Stimulated activated naive CD8-positive, alpha-beta T cell treated with anti-CD3 and anti-CD28 coated beads, Interleukin-15, Interleukin-2, amounts not matched to agents 100 ng/mL and 50 ng/mL, for 24 hours (primary cell): ENCODE data around the gene CRELD1.
A peak's percentile ranks its signal among the peaks of the same experiment; 100 is the strongest.
"Not testable (repeated sequence)": the region's sequence is repeated elsewhere in the genome, so short reads cannot be mapped to it uniquely, and the experiment has no call there.

ENCODE experiments used
- H3K27ac Mint-ChIP-seq: one replicate; pipeline ENCODE4 v1.8.0; 2021; ENCODE audit warnings: mild to moderate bottlenecking, mixed read lengths
- H3K27me3 Mint-ChIP-seq: one replicate; pipeline ENCODE4 v1.8.0; 2021; ENCODE audit warnings: mixed read lengths
- H3K36me3 Mint-ChIP-seq: one replicate; pipeline ENCODE4 v1.8.0; 2021; ENCODE audit warnings: low read depth, mixed read lengths
- H3K4me1 Mint-ChIP-seq: one replicate; pipeline ENCODE4 v1.8.0; 2021; ENCODE audit warnings: low read depth, mixed read lengths
- H3K4me3 Mint-ChIP-seq: one replicate; pipeline ENCODE4 v1.8.0; 2021; ENCODE audit warnings: mild to moderate bottlenecking, mixed read lengths
- H3K9me3 Mint-ChIP-seq: one replicate; pipeline ENCODE4 v1.8.0; 2021; ENCODE audit warnings: mixed read lengths

The CRELD1 gene

DNA sequence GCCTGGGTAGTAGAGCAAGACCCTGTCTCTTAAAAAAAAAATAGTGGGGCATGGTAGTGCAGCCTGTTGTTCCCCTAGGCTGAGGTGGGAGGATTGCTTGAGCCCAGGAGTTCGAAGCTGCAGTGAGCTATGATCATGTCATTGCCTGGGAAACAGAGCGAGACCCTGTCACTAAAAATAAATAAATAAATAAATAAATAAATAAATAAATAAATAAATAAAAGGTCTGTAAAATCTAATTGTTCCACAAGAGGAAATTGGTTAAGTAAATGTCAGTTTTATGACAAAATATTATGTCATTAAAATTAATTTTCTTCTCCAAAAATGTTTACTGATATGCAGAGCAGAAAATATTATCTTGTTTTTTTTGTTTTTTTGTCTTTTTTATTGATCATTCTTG is 5.3 kb downstream of the CRELD1 start:
- Mint-ChIP-seq H3K4me3 (no peak overlapping the region), H3K4me1 (peaks cover 19% of the 10 kb centered on the region), H3K36me3 (peaks cover 21% of the 10 kb centered on the region), H3K27ac (no peak overlapping the region), H3K27me3 (no peaks in the 10 kb centered on the region), H3K9me3 (no peaks in the 10 kb centered on the region)

GRCh38 chr3:9939906-9940305 is 6.3 kb downstream of the CRELD1 start:
- Mint-ChIP-seq H3K4me1 (peaks cover 10% of the 10 kb centered on the region), H3K36me3 (peaks cover 20% of the 10 kb centered on the region)
- not testable (repeated sequence) for H3K27ac Mint-ChIP-seq, H3K4me3 Mint-ChIP-seq, H3K9me3 Mint-ChIP-seq, H3K27me3 Mint-ChIP-seq

- Mint-ChIP-seq H3K36me3 (peaks cover 12% of the 10 kb centered on the region), H3K27me3 (no peaks in the 10 kb centered on the region), H3K9me3 (no peaks in the 10 kb centered on the region), H3K4me3 (no peak overlapping the region), H3K27ac (no peak overlapping the region), H3K4me1 (peaks cover 7% of the 10 kb centered on the region)
These were observed 7.1 kb downstream of the CRELD1 start for GRCh38 chr3:9940746-9941145.

DNA sequence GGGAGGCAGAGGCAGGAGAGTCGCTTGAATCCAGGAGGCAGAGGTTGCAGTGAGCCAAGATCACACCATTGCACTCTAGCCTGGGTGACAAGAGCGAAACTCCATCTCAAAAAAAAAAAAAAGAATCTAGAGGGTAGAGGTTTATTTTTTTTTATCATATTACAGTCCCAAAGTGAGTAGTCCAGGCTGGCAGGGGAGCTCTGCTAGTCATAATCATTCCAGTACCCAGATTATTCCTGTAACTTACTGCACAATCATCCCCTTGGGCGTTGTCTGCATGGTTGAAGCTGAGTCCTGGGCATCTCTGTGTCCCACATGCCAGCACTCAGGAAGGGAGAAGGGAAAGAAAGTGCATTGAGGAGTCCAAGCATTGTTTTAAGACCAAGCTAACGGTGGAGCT is 8.5 kb downstream of the CRELD1 start:
- peaks cover 7% of the 10 kb centered on the region for H3K4me1 Mint-ChIP-seq
- no peaks in the 10 kb centered on the region for H3K27me3 Mint-ChIP-seq
- H3K4me3 Mint-ChIP-seq = no peak overlapping the region
- no peak overlapping the region for H3K27ac Mint-ChIP-seq
- H3K9me3 Mint-ChIP-seq = no peaks in the 10 kb centered on the region
- H3K36me3 Mint-ChIP-seq = peaks cover 3% of the 10 kb centered on the region

GRCh38 chr3:9942934-9943690 is 9.5 kb downstream of the CRELD1 start:
- Mint-ChIP-seq H3K4me1 (peaks cover 7% of the 10 kb centered on the region), H3K27ac (peak overlapping the region; percentile 41), H3K4me3 (no peak overlapping the region), H3K27me3 (no peaks in the 10 kb centered on the region), H3K9me3 (no peaks in the 10 kb centered on the region), H3K36me3 (no peaks in the 10 kb centered on the region)

GRCh38 chr3:9944271-9944670 is 10.6 kb downstream of the CRELD1 start:
- no peaks in the 10 kb centered on the region for H3K27me3 Mint-ChIP-seq
- no peaks in the 10 kb centered on the region for H3K36me3 Mint-ChIP-seq
- H3K4me3 Mint-ChIP-seq = no peak overlapping the region
- H3K9me3 Mint-ChIP-seq = no peaks in the 10 kb centered on the region
- peaks cover 7% of the 10 kb centered on the region for H3K4me1 Mint-ChIP-seq
- H3K27ac Mint-ChIP-seq = no peak overlapping the region

DNA sequence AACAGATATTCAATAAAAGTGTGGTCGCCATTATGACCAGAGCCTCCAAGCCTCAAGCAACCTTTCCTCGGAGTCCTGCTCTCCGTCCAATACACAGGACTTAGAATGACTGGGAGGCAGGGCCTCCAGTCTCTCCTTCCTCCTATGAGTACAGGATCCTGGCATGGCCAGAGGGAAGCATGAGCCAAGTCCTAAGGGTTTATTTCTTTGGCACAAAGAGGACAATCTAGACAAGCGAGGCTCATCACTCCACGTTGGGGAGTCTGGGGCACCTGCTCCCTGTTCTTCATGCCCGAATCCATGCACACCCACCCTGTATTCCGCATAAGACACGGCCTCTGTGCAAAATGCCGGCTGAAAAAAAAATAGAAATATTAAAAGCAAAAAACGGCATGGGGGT is 11.7 kb downstream of the CRELD1 start:
- Mint-ChIP-seq H3K27me3 (no peaks in the 10 kb centered on the region), H3K4me3 (peak overlapping the region; percentile 60), H3K27ac (peak overlapping the region; percentile 76), H3K9me3 (no peaks in the 10 kb centered on the region), H3K36me3 (no peaks in the 10 kb centered on the region), H3K4me1 (peaks cover 10% of the 10 kb centered on the region)

- no peaks in the 10 kb centered on the region for H3K9me3 Mint-ChIP-seq
- H3K27ac Mint-ChIP-seq = peak overlapping the region; percentile 85
- H3K4me1 Mint-ChIP-seq = peaks cover 18% of the 10 kb centered on the region
- H3K27me3 Mint-ChIP-seq = no peaks in the 10 kb centered on the region
- peak overlapping the region; percentile 82 for H3K4me3 Mint-ChIP-seq
- no peaks in the 10 kb centered on the region for H3K36me3 Mint-ChIP-seq
These were observed 12.7 kb downstream of the CRELD1 start for GRCh38 chr3:9946112-9947024.

- Mint-ChIP-seq H3K9me3 (no peaks in the 10 kb centered on the region), H3K27ac (no peak overlapping the region), H3K36me3 (no peaks in the 10 kb centered on the region), H3K27me3 (no peaks in the 10 kb centered on the region), H3K4me3 (no peak overlapping the region), H3K4me1 (peaks cover 22% of the 10 kb centered on the region)
These were observed 13.7 kb downstream of the CRELD1 start for GRCh38 chr3:9947025-9947995.

GRCh38 chr3:9948586-9948985 is 15.0 kb downstream of the CRELD1 start:
- H3K27me3 Mint-ChIP-seq = no peaks in the 10 kb centered on the region
- no peaks in the 10 kb centered on the region for H3K36me3 Mint-ChIP-seq
- peaks cover 22% of the 10 kb centered on the region for H3K4me1 Mint-ChIP-seq
- H3K27ac Mint-ChIP-seq = no peak overlapping the region
- H3K9me3 Mint-ChIP-seq = no peaks in the 10 kb centered on the region
- H3K4me3 Mint-ChIP-seq = no peak overlapping the region

GRCh38 chr3:9949115-9949514 is 15.5 kb downstream of the CRELD1 start:
- Mint-ChIP-seq H3K4me1 (peaks cover 22% of the 10 kb centered on the region), H3K27me3 (no peaks in the 10 kb centered on the region), H3K9me3 (no peaks in the 10 kb centered on the region), H3K36me3 (no peaks in the 10 kb centered on the region), H3K4me3 (no peak overlapping the region), H3K27ac (no peak overlapping the region)

DNA sequence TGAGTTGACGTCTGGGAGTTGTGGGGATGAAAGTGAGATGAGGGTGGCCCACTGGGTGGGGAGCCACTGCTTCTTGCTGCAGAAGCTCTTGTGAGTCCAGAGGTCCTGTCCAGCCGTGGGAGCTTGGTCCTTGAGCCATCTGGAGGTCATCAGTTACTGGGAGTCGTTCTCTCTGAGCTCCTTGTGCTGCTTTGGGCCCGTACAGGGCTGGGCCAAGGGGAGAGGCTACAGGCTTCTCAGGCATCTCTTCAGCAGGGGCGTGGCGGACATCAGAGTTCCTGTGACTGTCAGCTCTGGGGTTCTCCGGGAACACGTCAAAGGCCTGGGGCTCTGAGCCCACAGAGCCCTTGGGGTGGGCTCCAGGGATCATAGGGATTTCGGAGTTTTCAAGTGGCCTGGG is 16.0 kb downstream of the CRELD1 start:
- H3K4me1 Mint-ChIP-seq = peaks cover 22% of the 10 kb centered on the region
- no peaks in the 10 kb centered on the region for H3K9me3 Mint-ChIP-seq
- no peaks in the 10 kb centered on the region for H3K27me3 Mint-ChIP-seq
- no peak overlapping the region for H3K4me3 Mint-ChIP-seq
- H3K36me3 Mint-ChIP-seq = no peaks in the 10 kb centered on the region
- no peak overlapping the region for H3K27ac Mint-ChIP-seq

GRCh38 chr3:9951126-9951525 is 17.5 kb downstream of the CRELD1 start:
- Mint-ChIP-seq H3K4me3 (peak overlapping the region; percentile 87), H3K36me3 (no peaks in the 10 kb centered on the region), H3K27me3 (no peaks in the 10 kb centered on the region), H3K27ac (peak overlapping the region; percentile 1), H3K4me1 (peaks cover 16% of the 10 kb centered on the region), H3K9me3 (no peaks in the 10 kb centered on the region)

GRCh38 chr3:9951598-9951961 is 17.9 kb downstream of the CRELD1 start:
- H3K27me3 Mint-ChIP-seq = no peaks in the 10 kb centered on the region
- H3K4me1 Mint-ChIP-seq = peaks cover 14% of the 10 kb centered on the region
- H3K4me3 Mint-ChIP-seq = peak overlapping the region; percentile 87
- H3K36me3 Mint-ChIP-seq = no peaks in the 10 kb centered on the region
- H3K27ac Mint-ChIP-seq = peak overlapping the region; percentile 45
- H3K9me3 Mint-ChIP-seq = no peaks in the 10 kb centered on the region
